K562 (cell line): ENCODE data around the gene NEIL1. TPM values are rescaled to one million over a fixed set of nuclear protein-coding genes. Genes with fewer than 3 reads are reported as not detected.

Experiments
- ATAC-seq: fragments of 200-7000 bp; cut with Tn5 transposase; 3 replicates; pipeline ENCODE4 v1.9.1; 2020; ENCODE audit warnings: moderate library complexity
- BruUV-seq: library from RNA; stranded (reverse); fragments of 400-500 nt; replicated peaks from 2 replicates; lab custom pipeline; 2021; lab: Mats Ljungman, UMichigan
- CTCF ChIA-PET: fragments of 300-600 bp; formaldehyde crosslinking; extraction: SDS; loops from one replicate; lab custom pipeline; 2021; ENCODE audit warnings: low intra/inter-chr PET ratio; lab: Yijun Ruan, JAX
- POLR2A ChIA-PET: fragments of 300-600, 350-650 bp; sonication (Branson Sonifier 250); formaldehyde crosslinking; extraction: SDS; loops from one replicate; lab custom pipeline; 2021; ENCODE audit warnings: antibody characterized with exemption, inconsistent platforms; lab: Yijun Ruan, JAX
- DNase-seq, 4 experiments: peaks; one replicate each; pipeline versions ENCODE4 v3.0.0 to v3.0.0-alpha.2; 2011 to 2018; ENCODE audit warnings: low spot score in 3 of 4, mixed read lengths in 3 of 4; ENCODE audit errors: extremely low read depth in 1 of 4
- FAIRE-seq: peaks from 2 replicates; lab custom pipeline; 2011; peaks lifted over from hg19 to GRCh38; lab: Jason Lieb, UNC
- H2AFZ ChIP-seq: 2 replicates; pipeline ENCODE4 v1.6.0; 2011; ENCODE audit warnings: low read depth, low read length, control low read depth, inconsistent platforms
- H3K27ac ChIP-seq: fragments of 200-600 bp; 3 replicates; pipeline ENCODE4 v1.8.0; 2011; ENCODE audit warnings: low read depth, mild to moderate bottlenecking, control low read depth, inconsistent platforms, low read length, moderate library complexity, mixed read lengths; ENCODE audit errors: extremely low read depth
- H3K27me3 ChIP-seq, 2 experiments: fragments of 300-600 bp in 1 of 2; 2 replicates in 1 of 2; 3 replicates in 1 of 2; pipeline versions ENCODE4 v1.6.0 to v1.8.0; 2011; ENCODE audit warnings: inconsistent platforms in 2 of 2, low read length in 2 of 2, mild to moderate bottlenecking in 1 of 2, mixed read lengths in 1 of 2, moderate library complexity in 1 of 2; ENCODE audit not compliant: control insufficient read depth in 2 of 2, insufficient read depth in 2 of 2
- H3K36me3 ChIP-seq: fragments of 300-600 bp; 3 replicates; pipeline ENCODE4 v1.8.0; 2011; ENCODE audit warnings: mild to moderate bottlenecking, low read length, inconsistent platforms; ENCODE audit not compliant: control insufficient read depth, insufficient read depth
- H3K4me1 ChIP-seq, 2 experiments: fragments of 200-600 bp in 1 of 2; replicated peaks in 1 of 2; 2 replicates in 1 of 2; 3 replicates in 1 of 2; pipeline versions ENCODE4 v1.5.1 to v1.8.0; 2011; ENCODE audit warnings: inconsistent platforms in 2 of 2, low read length in 2 of 2, mild to moderate bottlenecking in 1 of 2, mixed read lengths in 1 of 2, moderate library complexity in 1 of 2; ENCODE audit not compliant: control insufficient read depth in 2 of 2, insufficient read depth in 2 of 2
- H3K4me2 ChIP-seq: 2 replicates; pipeline ENCODE4 v1.6.1; 2011; ENCODE audit warnings: low read length, control low read depth, inconsistent platforms, mixed read lengths; ENCODE audit not compliant: insufficient read depth
- H3K4me3 ChIP-seq: fragments of 200-600 bp; sonication (generic), shearing (Covaris generic); 2 replicates; pipeline ENCODE4 v1.5.1; 2016; ENCODE audit warnings: control low read depth, inconsistent platforms
- H3K79me2 ChIP-seq: fragments of 200-600 bp; 3 replicates; pipeline ENCODE4 v1.8.0; 2011; ENCODE audit warnings: low read length, inconsistent platforms; ENCODE audit not compliant: control insufficient read depth, insufficient read depth
- H3K9ac ChIP-seq, 2 experiments: 2 replicates each; pipeline versions ENCODE4 v1.6.0 to v1.6.1; 2011; ENCODE audit warnings: low read depth in 2 of 2, low read length in 2 of 2, control low read depth in 1 of 2, inconsistent platforms in 1 of 2, mild to moderate bottlenecking in 1 of 2, mixed read lengths in 1 of 2; ENCODE audit not compliant: insufficient read depth in 1 of 2
- H3K9me1 ChIP-seq: one replicate; pipeline ENCODE4 v1.6.0; 2011; ENCODE audit warnings: inconsistent platforms, mild to moderate bottlenecking, low read length, moderate library complexity; ENCODE audit not compliant: control insufficient read depth, insufficient read depth
- H3K9me3 ChIP-seq: replicated peaks from 2 replicates; pipeline ENCODE4 v1.5.1; 2011; ENCODE audit warnings: low read depth, low read length, inconsistent platforms; ENCODE audit not compliant: control insufficient read depth, insufficient read depth
- H4K20me1 ChIP-seq: replicated peaks from 2 replicates; pipeline ENCODE4 v1.6.1; 2011; ENCODE audit warnings: low read length, inconsistent platforms, mixed read lengths; ENCODE audit not compliant: control insufficient read depth, insufficient read depth
- EP300 ChIP-seq: IDR thresholded peaks from 2 replicates; pipeline ENCODE4 v1.6.1; 2012; ENCODE audit warnings: low read length, improper control_type of control experiment
- POLR2G ChIP-seq: fragments of 200-400 bp; formaldehyde crosslinking; IDR thresholded peaks from 2 replicates; pipeline ENCODE4 v1.6.1; 2017; ENCODE audit warnings: low read depth, mild to moderate bottlenecking, antibody characterized with exemption, low read length, moderate library complexity
- RFX7 ChIP-seq: fragments of 250-450 bp; sonication (Bioruptor Pico); IDR thresholded peaks from 2 replicates; pipeline ENCODE4 v1.5.1; 2021; ENCODE audit warnings: mild to moderate bottlenecking
- WGBS: fragments of 100-300 bp; shearing (Covaris generic); methylation state at CpG from one replicate; pipeline ENCODE4 v1.1.6; 2016; ENCODE audit warnings: low coverage, mixed read lengths; ENCODE audit not compliant: insufficient coverage; ENCODE audit errors: missing lambda C conversion rate; 5-methylcytosine and 5-hydroxymethylcytosine counted together
- in situ Hi-C: fragments of 300-500 bp; cut with MboI; formaldehyde crosslinking; loops from 4 replicates; pipeline ENCODE4 v1.15.0; 2018; ENCODE audit warnings: inconsistent platforms, mixed read lengths
- intact Hi-C: fragments of 100-400 bp; cut with micrococcal nuclease; formaldehyde crosslinking; loops from 2 replicates; pipeline ENCODE4 v1.14.2; 2022
- polyA plus RNA-seq, 8 experiments: library from polyadenylated mRNA; depleted of rRNA in 4 of 8; stranded (reverse) in 5 of 8; unstranded in 3 of 8; fragments of >200 nt; fragmentation: Nextera tagmentation in 2 of 8; fragmentation: Illumina TruSeq in 1 of 8; extraction: Ambion mirVana in 2 of 8; extraction: Trizol in 1 of 8; gene quantifications; 2 replicates each; pipeline versions ENCODE4 v1.2.1 to v1.2.3, GENCODE V29; 2011 to 2014; ENCODE audit warnings: inconsistent platforms in 1 of 8, missing spikeins in 1 of 8
- total RNA-seq, 7 experiments: library from RNA; depleted of rRNA in 6 of 7; stranded (reverse); fragments of >200 nt in 6 of 7; fragmentation: Illumina TruSeq in 2 of 7; extraction: Trizol in 2 of 7; gene quantifications; 2 replicates each; pipeline versions ENCODE4 v1.2.1 to v1.2.3, GENCODE V29; 2011 to 2021; ENCODE audit warnings: low replicate concordance in 1 of 7
- TF ChIP-seq, protein P1 (sequence below): sonication (generic); formaldehyde crosslinking; IDR thresholded peaks from 2 replicates; pipeline ENCODE4 v1.8.1; 2023; ENCODE audit warnings: mild to moderate bottlenecking, missing genetic modification reagents

The NEIL1 gene
- total and polyA plus RNA-seq, 9 of the 15 experiments (the other 6 are each of a cell fraction or from before 2014, with no cell fraction given), result 0.14 to 4.3 (median 2.4) TPM

DNA sequence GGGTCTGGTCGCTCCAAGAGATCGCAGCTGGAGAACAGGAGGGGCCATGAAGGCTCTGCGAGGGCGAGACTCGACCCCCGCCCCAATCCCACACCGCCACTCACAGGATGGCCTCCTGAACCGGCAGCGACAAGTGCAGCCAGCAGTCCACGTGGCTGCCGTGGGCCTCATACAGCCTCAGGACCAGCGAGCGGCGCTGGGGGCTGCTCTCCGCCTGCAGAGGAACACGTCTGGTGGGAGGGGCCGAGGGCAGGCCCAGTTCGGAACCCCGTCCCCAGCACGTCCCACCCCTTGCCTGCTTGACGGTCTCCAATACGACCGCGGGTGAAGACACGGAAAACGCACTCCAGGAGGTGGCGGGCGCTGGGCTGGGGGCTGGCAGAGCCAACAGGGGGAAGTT lies 9.2 kb downstream of the NEIL1 start:
- TF ChIP-seq POLR2G (peak; percentile 34; the same call in 1 of the 2 replicates), RFX7 (CRISPR knock-in tag) (no peak), EP300 (no peak)
- TF ChIP-seq, protein P1, sequence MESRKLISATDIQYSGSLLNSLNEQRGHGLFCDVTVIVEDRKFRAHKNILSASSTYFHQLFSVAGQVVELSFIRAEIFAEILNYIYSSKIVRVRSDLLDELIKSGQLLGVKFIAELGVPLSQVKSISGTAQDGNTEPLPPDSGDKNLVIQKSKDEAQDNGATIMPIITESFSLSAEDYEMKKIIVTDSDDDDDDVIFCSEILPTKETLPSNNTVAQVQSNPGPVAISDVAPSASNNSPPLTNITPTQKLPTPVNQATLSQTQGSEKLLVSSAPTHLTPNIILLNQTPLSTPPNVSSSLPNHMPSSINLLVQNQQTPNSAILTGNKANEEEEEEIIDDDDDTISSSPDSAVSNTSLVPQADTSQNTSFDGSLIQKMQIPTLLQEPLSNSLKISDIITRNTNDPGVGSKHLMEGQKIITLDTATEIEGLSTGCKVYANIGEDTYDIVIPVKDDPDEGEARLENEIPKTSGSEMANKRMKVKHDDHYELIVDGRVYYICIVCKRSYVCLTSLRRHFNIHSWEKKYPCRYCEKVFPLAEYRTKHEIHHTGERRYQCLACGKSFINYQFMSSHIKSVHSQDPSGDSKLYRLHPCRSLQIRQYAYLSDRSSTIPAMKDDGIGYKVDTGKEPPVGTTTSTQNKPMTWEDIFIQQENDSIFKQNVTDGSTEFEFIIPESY (CRISPR knock-in tag), result 0 out of 2 replicates have a peak, but pooled peaks have one; percentile 30
- POLR2A ChIA-PET, result no interaction called here
- 92% methylated on average over 18 of the region's 28 CpGs for WGBS

More for the DNA sequence above, 9.2 kb downstream of the NEIL1 start:
- H4K20me1 ChIP-seq, result no peaks in the 10 kb centered on the region
- peaks cover 48% of the 10 kb centered on the region; the same call in 2 of the 3 replicates for H3K36me3 ChIP-seq
- ATAC-seq (no peak), FAIRE-seq (no peak), DNase-seq (no peak)
- H3K27me3 ChIP-seq, result no peaks in the 10 kb centered on the region; a peak in 1 of 5 replicates
- H3K4me2 ChIP-seq, result no peak overlapping the region
- peaks cover 0 to 6% of the 10 kb centered on the region in 2 experiments; a peak in 2 of 5 replicates for H3K4me1 ChIP-seq
- no peaks in the 10 kb centered on the region for H3K79me2 ChIP-seq
- no peaks in the 10 kb centered on the region for H3K9me3 ChIP-seq
- CTCF ChIA-PET, result interaction anchor here (0.6 kb wide), 1 partner anchor 422 kb away, joined by 4 read pairs; no protein-coding TSS in a partner anchor
- no TSS peak for BruUV-seq
- in situ Hi-C loops, result no loop called here
- peak overlapping the region in 1 of 2 experiments; percentile 45; a peak in 1 of 4 replicates for H3K9ac ChIP-seq
- intact Hi-C loops, result no loop called here
- H3K9me1 ChIP-seq, result peaks cover 3% of the 10 kb centered on the region
- no peak overlapping the region for H3K4me3 ChIP-seq
- no peak overlapping the region for H3K27ac ChIP-seq
- H2AFZ ChIP-seq, result no peak overlapping the region
